ENCODE measurements around the gene THBD. TPM values are rescaled to one million over a fixed set of nuclear protein-coding genes. Genes with fewer than 3 reads are reported as not detected.

THBD gene
- total and polyA plus RNA-seq, 2 experiments from 2014 or later, result 50.1 to 79.6 TPM

DNA sequence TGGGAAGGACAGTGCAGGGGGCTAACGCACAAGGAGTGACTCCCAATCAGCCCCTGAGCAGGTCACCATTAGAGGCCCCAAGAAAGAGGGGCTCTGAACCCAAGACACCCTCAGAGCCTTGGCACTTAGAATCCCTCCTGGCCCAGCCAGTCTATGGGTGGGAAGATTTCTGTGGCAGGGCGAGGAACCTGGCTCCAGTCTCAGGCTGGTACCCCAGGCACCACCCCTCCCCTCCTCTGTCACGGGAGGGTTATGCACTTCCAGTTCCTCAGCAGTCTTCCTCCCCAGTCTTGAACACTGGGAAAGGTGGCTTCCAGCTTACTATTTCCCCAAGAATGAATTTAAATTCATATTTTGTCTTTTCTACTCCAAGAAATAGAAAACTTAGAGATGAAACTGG is 42.0 kb downstream of the THBD start:
- no peaks in the 10 kb centered on the region for H3K27me3 ChIP-seq
- no peaks in the 10 kb centered on the region for H3K79me2 ChIP-seq
- H2AFZ ChIP-seq, result no peak overlapping the region
- no peaks in the 10 kb centered on the region for H4K20me1 ChIP-seq (ENCODE audit: insufficient read depth, poor library complexity, severe bottlenecking)
- no peak for TF ChIP-seq EZH2phosphoT487 (IDR thresholded peaks at IDR 0.05; ENCODE audit: low read depth, severe bottlenecking, unreplicated experiment)
- TF ChIP-seq, protein P1, sequence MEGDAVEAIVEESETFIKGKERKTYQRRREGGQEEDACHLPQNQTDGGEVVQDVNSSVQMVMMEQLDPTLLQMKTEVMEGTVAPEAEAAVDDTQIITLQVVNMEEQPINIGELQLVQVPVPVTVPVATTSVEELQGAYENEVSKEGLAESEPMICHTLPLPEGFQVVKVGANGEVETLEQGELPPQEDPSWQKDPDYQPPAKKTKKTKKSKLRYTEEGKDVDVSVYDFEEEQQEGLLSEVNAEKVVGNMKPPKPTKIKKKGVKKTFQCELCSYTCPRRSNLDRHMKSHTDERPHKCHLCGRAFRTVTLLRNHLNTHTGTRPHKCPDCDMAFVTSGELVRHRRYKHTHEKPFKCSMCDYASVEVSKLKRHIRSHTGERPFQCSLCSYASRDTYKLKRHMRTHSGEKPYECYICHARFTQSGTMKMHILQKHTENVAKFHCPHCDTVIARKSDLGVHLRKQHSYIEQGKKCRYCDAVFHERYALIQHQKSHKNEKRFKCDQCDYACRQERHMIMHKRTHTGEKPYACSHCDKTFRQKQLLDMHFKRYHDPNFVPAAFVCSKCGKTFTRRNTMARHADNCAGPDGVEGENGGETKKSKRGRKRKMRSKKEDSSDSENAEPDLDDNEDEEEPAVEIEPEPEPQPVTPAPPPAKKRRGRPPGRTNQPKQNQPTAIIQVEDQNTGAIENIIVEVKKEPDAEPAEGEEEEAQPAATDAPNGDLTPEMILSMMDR (IDR thresholded peaks at IDR 0.05; ENCODE audit: poor library complexity), result no peak
- TF ChIP-seq EZH2 (IDR thresholded peaks at IDR 0.05; ENCODE audit: borderline replicate concordance), result no peak
- no peak overlapping the region for H3K4me3 ChIP-seq
- H3K9me2 ChIP-seq (replicated peaks; ENCODE audit: insufficient read depth), result no peaks in the 10 kb centered on the region
- no peaks in the 10 kb centered on the region for H3K36me3 ChIP-seq (replicated peaks; ENCODE audit: insufficient read depth, low read depth)
- peaks cover 3% of the 10 kb centered on the region for H3K4me1 ChIP-seq (ENCODE audit: insufficient read depth)
- H3K4me2 ChIP-seq, result no peak overlapping the region
- WGBS (ENCODE audit: low lambda C conversion rate, missing lambda C conversion rate), result 86% methylated on average over 3 of the region's 3 CpGs
- H3K27ac ChIP-seq, result no peak overlapping the region
- no peak for DNase-seq (ENCODE audit: low spot score)
- H3K9me3 ChIP-seq (ENCODE audit: low read depth), result no peaks in the 10 kb centered on the region

DNA sequence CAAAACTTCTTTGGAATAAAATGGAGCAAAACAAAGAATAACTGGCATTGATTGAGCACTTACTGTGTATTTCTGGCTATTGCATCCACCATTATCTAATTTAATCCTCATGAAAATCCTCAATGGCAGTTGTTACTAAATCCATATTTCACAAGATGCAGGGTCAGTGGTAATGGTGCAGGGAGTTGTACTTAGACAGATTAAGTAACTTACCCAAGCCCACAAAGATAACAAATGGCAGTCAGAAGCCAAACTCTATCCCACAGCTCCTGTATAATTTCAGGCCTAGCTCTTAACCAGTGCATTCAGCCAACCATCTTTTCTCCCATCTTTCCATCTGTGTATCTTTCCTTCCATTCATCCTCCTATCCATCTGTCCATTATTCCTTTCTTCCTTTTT is 43.7 kb downstream of the THBD start:
- Histone ChIP-seq H3K36me3 (replicated peaks; ENCODE audit: insufficient read depth, low read depth) (no peaks in the 10 kb centered on the region), H3K4me3 (no peak overlapping the region), H3K79me2 (no peaks in the 10 kb centered on the region), H4K20me1 (ENCODE audit: insufficient read depth, poor library complexity, severe bottlenecking) (no peaks in the 10 kb centered on the region), H3K9me2 (replicated peaks; ENCODE audit: insufficient read depth) (no peaks in the 10 kb centered on the region), H3K4me1 (ENCODE audit: insufficient read depth) (peaks cover 3% of the 10 kb centered on the region), H3K4me2 (no peak overlapping the region), H2AFZ (no peak overlapping the region), H3K27me3 (no peaks in the 10 kb centered on the region), H3K27ac (no peak overlapping the region), H3K9me3 (ENCODE audit: low read depth) (no peaks in the 10 kb centered on the region)
- no peak for DNase-seq (ENCODE audit: low spot score)
- TF ChIP-seq, protein P1 (IDR thresholded peaks at IDR 0.05; ENCODE audit: poor library complexity), result no peak
- TF ChIP-seq EZH2 (IDR thresholded peaks at IDR 0.05; ENCODE audit: borderline replicate concordance) (no peak), EZH2phosphoT487 (IDR thresholded peaks at IDR 0.05; ENCODE audit: low read depth, severe bottlenecking, unreplicated experiment) (no peak)

DNA sequence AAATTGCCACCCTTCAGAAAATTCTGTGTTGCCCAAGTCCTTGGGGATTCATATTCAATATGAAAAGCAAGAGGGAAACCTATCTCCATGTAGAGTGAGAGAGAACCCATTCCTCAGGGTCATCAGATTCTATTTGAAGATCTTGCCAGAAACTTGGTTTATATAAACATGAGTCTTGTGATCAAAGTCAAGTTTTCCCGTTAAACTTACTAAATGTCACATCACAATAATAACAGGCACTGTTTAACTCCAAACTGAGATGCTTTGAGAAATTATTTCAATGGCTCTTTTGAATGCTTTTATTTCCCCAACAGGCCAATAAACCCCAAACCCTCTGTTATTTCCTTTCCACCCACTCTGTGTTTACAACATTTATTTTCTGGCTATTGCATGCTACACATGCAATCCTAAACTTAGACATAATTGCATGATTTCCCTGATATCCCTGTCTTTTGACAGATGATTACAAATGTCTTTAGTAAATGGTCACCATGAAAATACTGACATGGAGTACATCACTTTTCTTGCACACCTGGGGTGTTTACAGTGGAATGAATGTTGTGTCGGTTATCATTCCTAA is 45.5 kb downstream of the THBD start:
- Histone ChIP-seq H2AFZ (no peak overlapping the region), H3K9me3 (ENCODE audit: low read depth) (no peaks in the 10 kb centered on the region), H4K20me1 (ENCODE audit: insufficient read depth, poor library complexity, severe bottlenecking) (no peaks in the 10 kb centered on the region), H3K27ac (peak overlapping the region; percentile 3), H3K4me3 (no peak overlapping the region), H3K36me3 (replicated peaks; ENCODE audit: insufficient read depth, low read depth) (no peaks in the 10 kb centered on the region), H3K4me1 (ENCODE audit: insufficient read depth) (peaks cover 8% of the 10 kb centered on the region), H3K4me2 (no peak overlapping the region), H3K27me3 (no peaks in the 10 kb centered on the region), H3K9me2 (replicated peaks; ENCODE audit: insufficient read depth) (no peaks in the 10 kb centered on the region), H3K79me2 (no peaks in the 10 kb centered on the region)
- 82% methylated on average over 2 of the region's 2 CpGs for WGBS (ENCODE audit: low lambda C conversion rate, missing lambda C conversion rate)
- TF ChIP-seq, protein P1 (IDR thresholded peaks at IDR 0.05; ENCODE audit: poor library complexity), result no peak
- TF ChIP-seq EZH2phosphoT487 (IDR thresholded peaks at IDR 0.05; ENCODE audit: low read depth, severe bottlenecking, unreplicated experiment), result no peak
- DNase-seq (ENCODE audit: low spot score), result no peak
